ENCODE data around the gene GK. TPM values are rescaled to one million over a fixed set of nuclear protein-coding genes. Genes with fewer than 3 reads are reported as not detected.

The GK gene
- total and polyA plus RNA-seq, 2 of the 8 experiments (the other 6 are each of a cell fraction or from before 2014, with no cell fraction given) = 2.9 to 11.2 TPM

- Histone ChIP-seq H3K4me3 (ENCODE audit: extremely low read depth in 1 of 4, insufficient read depth in 2 of 4, low read depth in 3 of 4, low read length in 4 of 4) (no peak overlapping the region), H3K27ac (ENCODE audit: low read depth, low read length) (no peak overlapping the region), H3K23ac (ENCODE audit: insufficient read length) (no peak overlapping the region), H3K4me1 (replicated peaks in 1 of 4; ENCODE audit: control insufficient read depth in 3 of 4, insufficient read depth in 4 of 4, low read length in 3 of 4) (no peaks in the 10 kb centered on the region), H2BK15ac (ENCODE audit: low read length) (no peak overlapping the region), H3K79me2 (ENCODE audit: control insufficient read depth in 1 of 2, insufficient read depth in 2 of 2, low read length in 2 of 2) (no peaks in the 10 kb centered on the region), H3K9ac (replicated peaks in 1 of 4; ENCODE audit: extremely low read depth in 1 of 4, low read depth in 3 of 4, low read length in 3 of 4) (no peak overlapping the region), H3K27me3 (replicated peaks in 1 of 4; ENCODE audit: control insufficient read depth in 3 of 4, extremely low read depth in 1 of 4, insufficient read depth in 3 of 4, low read length in 3 of 4) (no peaks in the 10 kb centered on the region), H4K91ac (replicated peaks; ENCODE audit: insufficient read length, low read length) (no peak overlapping the region), H3K4ac (replicated peaks; ENCODE audit: insufficient read length, low read depth, low read length) (no peak overlapping the region), H2BK20ac (ENCODE audit: low read length) (no peak overlapping the region), H3K36me3 (ENCODE audit: control insufficient read depth in 2 of 4, insufficient read depth in 4 of 4, low read length in 3 of 4) (no peaks in the 10 kb centered on the region; a peak in 1 of 8 replicates), H2BK12ac (ENCODE audit: low read depth, low read length) (no peak overlapping the region), H3K56ac (replicated peaks; ENCODE audit: insufficient read length, low read depth, low read length) (no peak overlapping the region), H3K79me1 (ENCODE audit: low read depth, low read length) (no peaks in the 10 kb centered on the region), H3K18ac (ENCODE audit: extremely low read depth, low read length) (no peak overlapping the region), H3K4me2 (ENCODE audit: insufficient read depth in 1 of 2, low read depth in 2 of 2, low read length in 2 of 2) (no peak overlapping the region), H3K9me3 (ENCODE audit: insufficient read depth in 2 of 2, low read depth in 1 of 2, low read length in 1 of 2) (no peaks in the 10 kb centered on the region), H2BK120ac (replicated peaks; ENCODE audit: low read depth, low read length) (no peak overlapping the region), H4K5ac (ENCODE audit: insufficient read length, low read depth, low read length) (no peak overlapping the region), H3K14ac (ENCODE audit: insufficient read length) (no peak overlapping the region), H4K8ac (ENCODE audit: extremely low read depth, insufficient read depth, low read length) (no peak overlapping the region), H3K23me2 (ENCODE audit: low read depth, low read length) (no peaks in the 10 kb centered on the region), H4K20me1 (replicated peaks in 1 of 2; ENCODE audit: control insufficient read depth in 1 of 2, insufficient read depth in 2 of 2, low read length in 2 of 2) (no peaks in the 10 kb centered on the region), H2AFZ (ENCODE audit: low read length) (no peak overlapping the region), H2BK5ac (ENCODE audit: low read depth, low read length) (no peak overlapping the region), H2AK5ac (ENCODE audit: low read depth, low read length) (no peak overlapping the region)
- ChIA-PET POLR2A (ENCODE audit: partially characterized antibody) (no interaction called here), CTCF (ENCODE audit: partially characterized antibody) (no interaction called here)
- TF ChIP-seq ZNF274 (IDR thresholded peaks at IDR 0.05; ENCODE audit: borderline replicate concordance, extremely low read depth, low read length) = no peak
- TF ChIP-seq TAF7 (optimal IDR thresholded peaks at IDR 0.05; ENCODE audit: borderline replicate concordance, low read depth, low read length) = no peak
- no peak for TF ChIP-seq CHD2 (IDR thresholded peaks at IDR 0.05; ENCODE audit: low read length)
- TF ChIP-seq RBBP5 (IDR thresholded peaks at IDR 0.05; ENCODE audit: borderline replicate concordance, low read depth, low read length) = no peak
- TF ChIP-seq CREB1 (IDR thresholded peaks at IDR 0.05) = no peak
- no peak for TF ChIP-seq KDM4A (IDR thresholded peaks at IDR 0.05; ENCODE audit: low read depth, low read length, severe bottlenecking)
- TF ChIP-seq SIRT6 (IDR thresholded peaks at IDR 0.05; ENCODE audit: low read length) = no peak
- TF ChIP-seq SP1 (IDR thresholded peaks at IDR 0.05; ENCODE audit: low read depth, low read length) = no peak
- TF ChIP-seq KDM5A (IDR thresholded peaks at IDR 0.05; ENCODE audit: low read length) = no peak
- no peak for TF ChIP-seq CHD1 (IDR thresholded peaks at IDR 0.05; ENCODE audit: low read depth, low read length)
- no peak for TF ChIP-seq RNF2 (IDR thresholded peaks at IDR 0.05; ENCODE audit: borderline replicate concordance, low read depth, low read length, missing control alignments, poor library complexity, severe bottlenecking)
- TF ChIP-seq CTBP2 (IDR thresholded peaks at IDR 0.05; ENCODE audit: borderline replicate concordance, insufficient read depth, insufficient read length, low read length) = no peak
- TF ChIP-seq GABPA (IDR thresholded peaks at IDR 0.05; ENCODE audit: borderline replicate concordance, insufficient read depth, low read length) = no peak
- DNase-seq (ENCODE audit: low read depth in 1 of 2, low spot score in 2 of 2) (no peak), FAIRE-seq (no peak)
These were observed 12.2 kb downstream of the GK start for GRCh38 chrX:30665471-30665870.

Data from H1 (cell line).